KMS-11 (cell line): ENCODE results near the gene EDAR.

Source experiments
- H2AFZ ChIP-seq: fragments of 200-600 bp; sonication (generic); 2 replicates; pipeline ENCODE4 v1.6.1; 2016; ENCODE audit warnings: antibody characterized with exemption, mixed run types, low read depth
- H3K27ac ChIP-seq: fragments of 200-600 bp; sonication (generic); 2 replicates; pipeline ENCODE4 v1.6.1; 2016; ENCODE audit warnings: mild to moderate bottlenecking, mixed run types
- H3K27me3 ChIP-seq: fragments of 200-600 bp; sonication (generic); 2 replicates; pipeline ENCODE4 v1.6.1; 2017; ENCODE audit warnings: mild to moderate bottlenecking, low read depth, mixed run types, moderate library complexity; ENCODE audit not compliant: insufficient read depth
- H3K36me3 ChIP-seq: fragments of 200-600 bp; sonication (generic); 2 replicates; pipeline ENCODE4 v1.6.1; 2017; ENCODE audit warnings: mild to moderate bottlenecking, mixed run types; ENCODE audit not compliant: insufficient read depth
- H3K4me1 ChIP-seq: fragments of 200-600 bp; sonication (generic); 2 replicates; pipeline ENCODE4 v1.6.1; 2016; ENCODE audit warnings: mild to moderate bottlenecking, low read depth, mixed run types; ENCODE audit not compliant: poor library complexity, severe bottlenecking
- H3K4me2 ChIP-seq: fragments of 200-600 bp; sonication (generic); 2 replicates; pipeline ENCODE4 v1.7.0; 2016; ENCODE audit warnings: mild to moderate bottlenecking, mixed run types
- H3K4me3 ChIP-seq: fragments of 200-600 bp; sonication (generic); IDR thresholded peaks from 2 replicates; pipeline ENCODE4 v1.6.1; 2017; ENCODE audit warnings: low read depth, low read length, mixed read lengths; ENCODE audit not compliant: insufficient read depth
- H3K79me2 ChIP-seq: fragments of 200-600 bp; sonication (generic); 2 replicates; pipeline ENCODE4 v1.6.1; 2016; ENCODE audit warnings: low read depth, mixed run types; ENCODE audit not compliant: insufficient read depth
- H3K9ac ChIP-seq: fragments of 200-600 bp; sonication (generic); 2 replicates; pipeline ENCODE4 v1.6.1; 2016; ENCODE audit warnings: mild to moderate bottlenecking, mixed run types
- H4K20me1 ChIP-seq: fragments of 200-600 bp; sonication (generic); 2 replicates; pipeline ENCODE4 v1.6.1; 2016; ENCODE audit warnings: mild to moderate bottlenecking, mixed run types; ENCODE audit not compliant: insufficient read depth
- TF ChIP-seq, protein P1 (sequence below): fragments of 200-600 bp; sonication (generic); conservative IDR thresholded peaks from 2 replicates; pipeline ENCODE4 v1.6.1; 2017; ENCODE audit warnings: low read depth, mild to moderate bottlenecking, antibody characterized with exemption, low read length, moderate library complexity, mixed read lengths

EDAR gene

DNA sequence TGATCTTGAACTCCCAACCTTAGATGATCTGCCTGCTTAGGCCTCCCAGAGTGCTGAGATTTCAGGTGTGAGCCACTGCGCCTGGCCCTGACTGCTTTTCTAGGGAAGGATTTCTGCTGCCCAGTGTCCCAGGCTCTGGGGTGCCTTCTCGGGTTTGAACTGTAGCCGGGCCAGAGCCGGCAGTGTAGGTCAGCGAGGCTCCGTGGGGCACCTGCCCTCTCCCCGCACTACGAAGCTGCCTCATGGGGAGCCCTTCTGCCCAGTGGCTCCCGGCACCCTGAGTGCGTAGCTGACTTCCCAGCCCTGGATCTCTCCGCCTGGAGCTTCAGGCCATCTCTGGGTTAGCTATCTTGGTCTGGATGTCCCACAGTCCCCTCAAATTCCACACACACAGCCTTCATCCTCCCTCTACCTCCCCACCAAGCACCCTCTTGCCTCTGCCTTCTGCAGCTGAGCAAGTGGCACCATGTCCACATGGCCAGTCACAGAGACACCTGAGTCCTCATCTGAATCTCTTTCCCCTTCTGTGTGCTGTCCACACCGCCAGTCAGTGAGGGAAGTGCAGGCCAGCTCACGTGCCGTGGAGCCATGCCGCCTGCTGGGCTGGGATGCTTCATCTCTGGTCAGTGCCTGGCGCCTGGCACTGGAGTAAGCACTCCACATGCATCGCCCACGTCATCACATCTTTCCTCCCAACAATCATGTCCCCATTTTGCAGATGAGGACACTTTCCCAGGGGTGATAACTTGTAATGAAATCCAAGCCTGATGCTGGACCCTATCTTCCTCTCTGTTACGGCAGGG lies 69.2 kb downstream of the EDAR start:
- H4K20me1 ChIP-seq, result no peaks in the 10 kb centered on the region
- TF ChIP-seq, protein P1, sequence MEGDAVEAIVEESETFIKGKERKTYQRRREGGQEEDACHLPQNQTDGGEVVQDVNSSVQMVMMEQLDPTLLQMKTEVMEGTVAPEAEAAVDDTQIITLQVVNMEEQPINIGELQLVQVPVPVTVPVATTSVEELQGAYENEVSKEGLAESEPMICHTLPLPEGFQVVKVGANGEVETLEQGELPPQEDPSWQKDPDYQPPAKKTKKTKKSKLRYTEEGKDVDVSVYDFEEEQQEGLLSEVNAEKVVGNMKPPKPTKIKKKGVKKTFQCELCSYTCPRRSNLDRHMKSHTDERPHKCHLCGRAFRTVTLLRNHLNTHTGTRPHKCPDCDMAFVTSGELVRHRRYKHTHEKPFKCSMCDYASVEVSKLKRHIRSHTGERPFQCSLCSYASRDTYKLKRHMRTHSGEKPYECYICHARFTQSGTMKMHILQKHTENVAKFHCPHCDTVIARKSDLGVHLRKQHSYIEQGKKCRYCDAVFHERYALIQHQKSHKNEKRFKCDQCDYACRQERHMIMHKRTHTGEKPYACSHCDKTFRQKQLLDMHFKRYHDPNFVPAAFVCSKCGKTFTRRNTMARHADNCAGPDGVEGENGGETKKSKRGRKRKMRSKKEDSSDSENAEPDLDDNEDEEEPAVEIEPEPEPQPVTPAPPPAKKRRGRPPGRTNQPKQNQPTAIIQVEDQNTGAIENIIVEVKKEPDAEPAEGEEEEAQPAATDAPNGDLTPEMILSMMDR, result no peak
- H3K9ac ChIP-seq, result no peak overlapping the region
- H3K36me3 ChIP-seq, result no peaks in the 10 kb centered on the region
- no peak overlapping the region for H3K4me2 ChIP-seq
- no peak overlapping the region for H3K27ac ChIP-seq
- no peak overlapping the region for H2AFZ ChIP-seq
- no peak overlapping the region for H3K4me3 ChIP-seq
- H3K4me1 ChIP-seq, result no peaks in the 10 kb centered on the region
- no peaks in the 10 kb centered on the region for H3K27me3 ChIP-seq
- no peaks in the 10 kb centered on the region for H3K79me2 ChIP-seq

DNA sequence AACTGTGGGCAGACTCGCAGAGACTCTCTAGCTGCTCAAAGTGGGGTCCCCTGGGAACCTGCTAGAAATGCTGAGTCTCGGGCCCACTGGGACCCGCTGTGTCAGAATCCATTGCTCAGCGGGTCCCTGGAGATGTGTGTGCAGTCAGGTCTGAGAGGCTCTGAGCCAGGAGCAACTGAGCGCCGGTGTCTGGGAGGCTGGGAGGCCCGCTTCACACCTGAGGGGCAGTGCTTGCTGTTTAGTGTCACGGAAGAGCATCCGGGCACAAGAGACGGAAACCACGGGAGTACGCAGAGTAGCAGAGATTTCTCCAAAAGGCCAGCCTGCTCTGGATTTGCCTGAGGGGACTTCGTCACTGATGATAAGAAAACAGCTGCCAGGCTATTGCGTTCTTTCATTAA lies 70.1 kb downstream of the EDAR start:
- TF ChIP-seq, protein P1, result no peak
- Histone ChIP-seq H2AFZ (no peak overlapping the region), H3K27me3 (no peaks in the 10 kb centered on the region), H3K4me3 (no peak overlapping the region), H4K20me1 (no peaks in the 10 kb centered on the region), H3K9ac (no peak overlapping the region), H3K27ac (no peak overlapping the region), H3K4me1 (no peaks in the 10 kb centered on the region), H3K4me2 (no peak overlapping the region), H3K79me2 (no peaks in the 10 kb centered on the region), H3K36me3 (no peaks in the 10 kb centered on the region)

DNA sequence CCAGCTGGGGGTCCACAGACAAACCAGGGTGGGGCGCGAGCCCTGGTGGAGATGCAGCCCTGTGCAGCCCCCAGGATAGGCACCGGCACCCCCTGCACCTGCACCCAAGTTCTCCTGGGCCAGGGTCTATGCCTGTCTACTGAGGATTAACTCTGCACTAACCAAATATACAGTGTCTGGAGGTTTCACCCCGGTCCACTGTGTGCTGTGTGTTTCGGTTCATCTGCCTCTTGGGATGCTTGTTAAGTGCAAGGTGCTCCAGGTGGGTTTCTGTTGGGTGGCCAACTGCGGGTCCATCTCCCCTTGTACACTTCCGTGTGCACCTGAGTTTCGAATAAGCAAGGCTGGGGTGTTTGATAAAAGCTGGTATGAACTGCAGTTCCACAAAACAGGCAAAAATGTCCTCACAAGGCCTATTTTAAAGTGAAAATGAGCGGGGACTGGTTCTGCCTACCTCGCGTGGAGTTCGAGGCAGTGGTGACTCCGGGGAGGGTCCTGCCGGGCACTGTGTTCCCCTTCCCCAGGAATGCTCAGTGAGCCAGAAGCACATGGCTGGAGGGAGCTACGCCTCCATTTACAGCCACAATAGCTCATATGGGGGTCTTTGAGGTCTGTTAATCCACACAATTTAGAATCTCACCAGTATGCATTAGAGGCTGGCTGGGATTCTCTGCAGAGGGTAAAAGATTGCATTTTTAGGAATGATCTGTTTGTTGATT lies 70.7 kb downstream of the EDAR start:
- Histone ChIP-seq H3K4me2 (no peak overlapping the region), H3K36me3 (no peaks in the 10 kb centered on the region), H4K20me1 (no peaks in the 10 kb centered on the region), H3K79me2 (no peaks in the 10 kb centered on the region), H3K4me1 (no peaks in the 10 kb centered on the region), H3K27ac (no peak overlapping the region), H3K27me3 (no peaks in the 10 kb centered on the region), H3K4me3 (no peak overlapping the region), H3K9ac (no peak overlapping the region), H2AFZ (no peak overlapping the region)
- TF ChIP-seq, protein P1, result no peak

DNA sequence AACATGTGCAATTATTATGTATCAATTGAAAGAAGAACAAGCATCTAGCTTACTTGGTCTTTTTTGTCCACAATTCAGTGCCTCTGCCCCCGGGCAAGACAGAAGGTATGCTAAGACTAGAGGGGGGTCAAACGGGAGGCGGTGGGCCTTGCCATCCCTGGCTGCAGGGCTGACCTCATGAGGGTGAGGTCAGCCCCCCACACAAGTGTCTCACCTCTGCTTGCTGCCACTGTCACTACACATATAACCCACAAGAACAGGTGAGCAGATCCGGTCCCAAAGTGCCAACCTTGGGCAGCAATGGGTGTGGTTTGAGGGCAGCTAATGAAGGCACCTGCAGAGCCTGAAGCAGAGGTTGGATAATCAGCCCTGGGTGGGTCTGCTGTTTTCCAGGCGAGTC lies 71.5 kb downstream of the EDAR start:
- no peaks in the 10 kb centered on the region for H3K27me3 ChIP-seq
- H4K20me1 ChIP-seq, result no peaks in the 10 kb centered on the region
- H3K4me1 ChIP-seq, result no peaks in the 10 kb centered on the region
- H3K9ac ChIP-seq, result no peak overlapping the region
- no peak overlapping the region for H3K4me2 ChIP-seq
- no peak overlapping the region for H2AFZ ChIP-seq
- H3K79me2 ChIP-seq, result no peaks in the 10 kb centered on the region
- H3K27ac ChIP-seq, result no peak overlapping the region
- no peak overlapping the region for H3K4me3 ChIP-seq
- TF ChIP-seq, protein P1, result no peak
- no peaks in the 10 kb centered on the region for H3K36me3 ChIP-seq
